Hematopoietic multipotent progenitor cell treated with erythropoietin and hydrocortisone succinate and interleukin-3 and kit ligand, for 15 days (in vitro differentiated cells): ENCODE results near the gene GKN1.

Source experiments
- DNase-seq: peaks from one replicate; pipeline ENCODE4 v3.0.0-alpha.2; 2015; ENCODE audit warnings: low spot score

GKN1 gene

GRCh38 chr2:68961380-68961779, 13.1 kb upstream of the GKN1 start:
- no peak for DNase-seq

- DNase-seq: no peak
Measured at GRCh38 chr2:68964282-68964681, 10.2 kb upstream of the GKN1 start.

GRCh38 chr2:68968221-68968620, 6.2 kb upstream of the GKN1 start:
- no peak for DNase-seq

- no peak for DNase-seq
Measured at GRCh38 chr2:68969736-68970490, 4.5 kb upstream of the GKN1 start.

- peak; percentile 6 for DNase-seq
Measured at GRCh38 chr2:68970566-68971265, 3.7 kb upstream of the GKN1 start.

GRCh38 chr2:68971591-68972231, 2.7 kb upstream of the GKN1 start:
- DNase-seq: no peak

GRCh38 chr2:68974946-68975665, 670 bp downstream of the GKN1 start:
- DNase-seq: no peak

- no peak for DNase-seq
Measured at GRCh38 chr2:68975844-68976243, 1.4 kb downstream of the GKN1 start.

- no peak for DNase-seq
Measured at GRCh38 chr2:68977453-68977852, 3.0 kb downstream of the GKN1 start.

GRCh38 chr2:68978098-68978497, 3.7 kb downstream of the GKN1 start:
- no peak for DNase-seq

- DNase-seq: no peak
Measured at GRCh38 chr2:68980956-68981355, 6.5 kb downstream of the GKN1 start.

- no peak for DNase-seq
Measured at GRCh38 chr2:68987021-68987503, 12.6 kb downstream of the GKN1 start.

- DNase-seq: no peak
Measured at GRCh38 chr2:68989035-68989434, 14.6 kb downstream of the GKN1 start.

GRCh38 chr2:68992341-68992740, 17.9 kb downstream of the GKN1 start:
- DNase-seq: no peak

GRCh38 chr2:68992933-68993332, 18.5 kb downstream of the GKN1 start:
- DNase-seq: peak; percentile 21

GRCh38 chr2:68993660-68994059, 19.2 kb downstream of the GKN1 start:
- no peak for DNase-seq

- DNase-seq: no peak
Measured at GRCh38 chr2:68994864-68995263, 20.4 kb downstream of the GKN1 start.

- no peak for DNase-seq
Measured at GRCh38 chr2:68995916-68996315, 21.5 kb downstream of the GKN1 start.

GRCh38 chr2:68997401-68997800, 23.0 kb downstream of the GKN1 start:
- DNase-seq: no peak

- no peak for DNase-seq
Measured at GRCh38 chr2:69001879-69002278, 27.4 kb downstream of the GKN1 start.

- DNase-seq: no peak
Measured at GRCh38 chr2:69003731-69004130, 29.3 kb downstream of the GKN1 start.

- DNase-seq: no peak
Measured at GRCh38 chr2:69007169-69007568, 32.7 kb downstream of the GKN1 start.
